ENCODE results near the gene CAPN5.

CAPN5 gene

DNA sequence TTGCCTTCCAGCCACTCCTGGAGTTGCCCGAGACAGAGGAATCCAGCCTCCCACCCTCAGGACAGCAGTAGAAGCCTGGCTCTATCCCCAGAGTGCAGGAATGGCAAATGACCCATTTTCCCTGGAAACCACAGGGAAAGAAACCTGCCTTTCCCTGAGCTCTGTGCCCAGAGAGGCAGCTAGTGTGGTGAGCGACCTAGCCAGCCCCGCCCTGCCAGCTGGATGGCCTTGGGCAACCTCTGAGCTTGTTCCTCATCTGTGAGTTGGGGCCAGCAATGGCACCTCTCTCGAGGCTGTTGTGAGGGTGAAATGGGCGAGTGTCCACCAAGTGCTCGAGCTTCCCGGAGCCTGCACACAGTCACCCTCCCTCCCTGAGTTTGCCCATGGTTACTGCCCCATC is 39.5 kb downstream of the CAPN5 start:
- Histone ChIP-seq H3K4me1 (ENCODE audit: insufficient read depth, poor library complexity, severe bottlenecking) (peaks cover 3% of the 10 kb centered on the region), H3K27me3 (ENCODE audit: insufficient read depth, poor library complexity, severe bottlenecking) (no peaks in the 10 kb centered on the region), H3K27ac (ENCODE audit: poor library complexity, severe bottlenecking) (no peak overlapping the region), H3K36me3 (ENCODE audit: low read depth) (no peaks in the 10 kb centered on the region), H3K4me3 (ENCODE audit: severe bottlenecking) (no peak overlapping the region), H3K9me3 (ENCODE audit: severe bottlenecking) (no peaks in the 10 kb centered on the region)
- no peak for TF ChIP-seq CTCF (IDR thresholded peaks at IDR 0.05; ENCODE audit: poor library complexity, severe bottlenecking)
- ATAC-seq (ENCODE audit: low read depth) = no peak
- no peak for DNase-seq (ENCODE audit: low spot score)

GRCh38 chr11:77106759-77107158 is 40.0 kb downstream of the CAPN5 start:
- H3K27me3 ChIP-seq (ENCODE audit: insufficient read depth, poor library complexity, severe bottlenecking) = no peaks in the 10 kb centered on the region
- H3K4me3 ChIP-seq (ENCODE audit: severe bottlenecking) = no peak overlapping the region
- peaks cover 3% of the 10 kb centered on the region for H3K4me1 ChIP-seq (ENCODE audit: insufficient read depth, poor library complexity, severe bottlenecking)
- ATAC-seq (ENCODE audit: low read depth) = no peak
- DNase-seq (ENCODE audit: low spot score) = no peak
- no peak overlapping the region for H3K27ac ChIP-seq (ENCODE audit: poor library complexity, severe bottlenecking)
- no peaks in the 10 kb centered on the region for H3K36me3 ChIP-seq (ENCODE audit: low read depth)
- TF ChIP-seq CTCF (IDR thresholded peaks at IDR 0.05; ENCODE audit: poor library complexity, severe bottlenecking) = no peak
- H3K9me3 ChIP-seq (ENCODE audit: severe bottlenecking) = no peaks in the 10 kb centered on the region

DNA sequence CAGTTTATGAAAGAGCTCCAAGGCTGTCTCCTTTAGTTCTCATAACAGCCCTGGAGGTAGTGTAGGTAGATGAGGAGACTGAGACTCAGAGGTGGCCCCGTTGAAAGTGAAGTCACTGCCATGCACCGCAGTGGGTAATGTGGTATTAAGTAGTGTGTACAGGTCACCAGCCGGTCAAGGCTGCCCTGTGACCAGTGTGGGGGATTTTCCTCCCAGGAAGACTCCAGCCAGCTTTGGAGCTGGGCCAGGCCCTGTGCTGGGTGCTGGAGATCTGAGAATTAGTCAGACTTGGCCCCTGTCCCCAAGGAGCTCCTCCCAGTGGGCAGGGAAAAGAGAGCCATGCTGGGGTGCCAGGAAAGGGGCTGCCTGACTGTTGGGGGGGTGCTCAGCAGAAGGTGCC is 41.2 kb downstream of the CAPN5 start:
- Histone ChIP-seq H3K4me3 (ENCODE audit: severe bottlenecking) (no peak overlapping the region), H3K27me3 (ENCODE audit: insufficient read depth, poor library complexity, severe bottlenecking) (no peaks in the 10 kb centered on the region), H3K9me3 (ENCODE audit: severe bottlenecking) (no peaks in the 10 kb centered on the region), H3K4me1 (ENCODE audit: insufficient read depth, poor library complexity, severe bottlenecking) (peaks cover 3% of the 10 kb centered on the region), H3K36me3 (ENCODE audit: low read depth) (no peaks in the 10 kb centered on the region), H3K27ac (ENCODE audit: poor library complexity, severe bottlenecking) (no peak overlapping the region)
- ATAC-seq (ENCODE audit: low read depth) (peak; percentile 47), DNase-seq (ENCODE audit: low spot score) (no peak)
- no peak for TF ChIP-seq CTCF (IDR thresholded peaks at IDR 0.05; ENCODE audit: poor library complexity, severe bottlenecking)

DNA sequence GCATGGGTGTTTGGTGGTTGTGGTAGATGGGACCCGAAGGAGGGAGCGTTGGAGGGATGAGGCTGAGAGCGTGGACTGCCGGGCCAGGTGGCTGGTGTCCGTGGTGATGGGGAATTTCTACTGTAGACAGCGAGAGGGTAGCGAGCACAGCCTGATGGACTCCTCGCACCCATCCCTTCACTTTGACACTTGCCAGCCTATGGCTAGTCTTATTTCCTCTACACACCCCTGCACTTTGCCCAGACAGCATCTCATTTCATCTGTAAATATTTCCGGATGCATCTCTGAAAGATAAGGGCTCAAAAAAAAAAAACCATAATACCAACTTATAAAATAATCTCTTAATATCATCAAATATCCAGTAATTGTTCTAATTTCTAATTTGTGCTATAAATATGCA is 41.7 kb downstream of the CAPN5 start:
- no peak overlapping the region for H3K4me3 ChIP-seq (ENCODE audit: severe bottlenecking)
- TF ChIP-seq CTCF (IDR thresholded peaks at IDR 0.05; ENCODE audit: poor library complexity, severe bottlenecking) = no peak
- H3K36me3 ChIP-seq (ENCODE audit: low read depth) = no peaks in the 10 kb centered on the region
- ATAC-seq (ENCODE audit: low read depth) = no peak
- peaks cover 3% of the 10 kb centered on the region for H3K4me1 ChIP-seq (ENCODE audit: insufficient read depth, poor library complexity, severe bottlenecking)
- H3K27ac ChIP-seq (ENCODE audit: poor library complexity, severe bottlenecking) = no peak overlapping the region
- no peaks in the 10 kb centered on the region for H3K9me3 ChIP-seq (ENCODE audit: severe bottlenecking)
- no peaks in the 10 kb centered on the region for H3K27me3 ChIP-seq (ENCODE audit: insufficient read depth, poor library complexity, severe bottlenecking)
- no peak for DNase-seq (ENCODE audit: low spot score)

GRCh38 chr11:77109236-77110019 is 42.7 kb downstream of the CAPN5 start:
- no peaks in the 10 kb centered on the region for H3K9me3 ChIP-seq (ENCODE audit: severe bottlenecking)
- no peak overlapping the region for H3K4me3 ChIP-seq (ENCODE audit: severe bottlenecking)
- H3K36me3 ChIP-seq (ENCODE audit: low read depth) = no peaks in the 10 kb centered on the region
- DNase-seq (ENCODE audit: low spot score) (no peak), ATAC-seq (ENCODE audit: low read depth) (no peak)
- TF ChIP-seq CTCF (IDR thresholded peaks at IDR 0.05; ENCODE audit: poor library complexity, severe bottlenecking) = no peak
- peaks cover 3% of the 10 kb centered on the region for H3K4me1 ChIP-seq (ENCODE audit: insufficient read depth, poor library complexity, severe bottlenecking)
- H3K27me3 ChIP-seq (ENCODE audit: insufficient read depth, poor library complexity, severe bottlenecking) = no peaks in the 10 kb centered on the region
- H3K27ac ChIP-seq (ENCODE audit: poor library complexity, severe bottlenecking) = no peak overlapping the region
